GM21447 (cell line): ENCODE measurements around the gene ANK3.

Experiments used
- ATAC-seq: cut with Tn5 transposase; IDR thresholded peaks from one replicate; pipeline ENCODE4 v1.9.1; 2021; ENCODE audit not compliant: unreplicated experiment

ANK3 gene

DNA sequence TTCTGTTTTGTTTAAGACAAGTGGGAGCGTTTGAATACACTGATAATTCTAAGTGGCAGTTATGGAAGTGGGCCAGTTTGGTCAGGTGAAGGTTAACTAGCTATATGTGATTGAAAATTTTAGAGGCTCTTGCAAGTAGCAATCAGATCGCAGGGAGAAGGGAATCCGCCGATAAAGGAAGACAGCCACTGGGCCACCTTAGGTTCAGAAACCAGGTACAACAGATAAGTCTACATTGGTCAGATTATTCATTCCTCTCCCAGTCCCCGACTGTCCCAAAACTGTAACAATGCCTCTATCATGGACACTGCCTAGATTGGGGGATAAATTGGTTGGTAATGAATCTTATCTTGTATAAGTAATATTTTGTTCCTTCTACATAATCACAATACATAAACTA is 8.9 kb downstream of the ANK3 start:
- no peak for ATAC-seq

DNA sequence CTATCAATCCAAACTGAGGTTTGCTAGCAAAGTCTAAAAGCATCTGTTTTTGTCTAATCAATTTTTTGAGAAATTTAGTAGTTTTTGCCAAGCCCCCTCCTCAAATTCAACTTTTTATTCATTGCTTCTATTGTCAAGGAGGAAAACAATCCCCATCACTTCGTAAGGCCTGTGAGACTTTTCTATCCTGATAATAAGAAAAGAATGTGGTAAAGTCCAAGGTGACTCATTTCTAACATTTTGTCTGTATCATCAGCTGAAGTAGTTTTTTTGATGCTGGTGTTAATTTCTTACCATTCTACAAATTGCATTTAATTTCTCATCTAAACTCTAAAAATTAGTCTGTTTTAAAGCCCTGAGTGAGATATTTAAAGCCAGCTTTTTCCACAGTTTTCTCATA is 11.7 kb downstream of the ANK3 start:
- ATAC-seq: no peak

DNA sequence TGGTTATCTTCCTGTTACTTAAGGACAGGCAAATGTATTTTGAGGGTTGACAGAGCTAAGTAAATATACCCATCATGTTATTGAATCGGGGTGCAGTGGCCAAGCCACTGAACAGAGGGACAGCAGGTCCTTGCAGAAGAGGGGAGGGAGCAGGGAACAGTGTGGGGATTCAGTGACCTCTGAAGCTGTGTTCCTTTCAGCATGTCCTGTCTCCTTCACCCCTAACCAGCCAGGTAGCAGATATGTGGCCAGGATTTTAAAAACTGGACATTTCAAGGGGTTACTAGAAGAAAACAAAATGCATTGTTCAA is 12.7 kb downstream of the ANK3 start:
- ATAC-seq: no peak

DNA sequence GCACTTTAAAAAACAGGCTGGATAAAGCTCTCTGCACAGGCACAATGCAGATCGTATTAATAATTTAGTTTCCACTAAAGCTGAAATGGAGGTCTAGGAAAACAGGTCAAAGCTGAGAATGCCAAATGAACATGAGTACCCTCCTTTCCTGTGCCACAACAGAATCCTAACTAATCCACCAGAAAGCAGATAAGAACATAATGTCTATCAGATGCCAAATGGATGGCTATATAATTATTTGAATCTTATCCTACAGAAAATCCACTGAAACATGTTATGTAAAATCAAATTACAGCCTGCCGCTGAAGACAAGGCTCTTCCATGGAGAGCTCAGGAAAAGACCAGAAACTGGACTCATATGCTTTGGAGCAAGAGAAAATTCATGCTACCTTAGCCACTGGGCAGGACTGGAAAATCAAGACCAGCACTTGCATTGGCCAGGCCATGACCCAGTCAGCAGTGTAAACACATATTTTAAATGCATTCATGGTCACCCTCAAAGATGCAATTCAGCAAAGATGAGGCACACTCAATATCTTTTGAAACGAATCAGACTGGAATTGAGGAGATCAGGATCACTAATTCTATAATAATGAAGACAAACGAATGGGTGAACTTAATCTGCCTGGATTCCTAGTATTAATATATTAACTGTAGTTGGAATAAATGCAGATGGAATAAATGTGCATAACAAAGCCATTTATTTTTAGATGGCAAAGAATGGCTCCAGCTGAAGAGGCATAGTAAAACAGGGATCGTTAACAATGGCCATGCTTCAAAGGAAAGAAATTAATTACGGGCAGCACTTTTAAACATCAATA is 13.2 kb downstream of the ANK3 start:
- ATAC-seq: no peak

DNA sequence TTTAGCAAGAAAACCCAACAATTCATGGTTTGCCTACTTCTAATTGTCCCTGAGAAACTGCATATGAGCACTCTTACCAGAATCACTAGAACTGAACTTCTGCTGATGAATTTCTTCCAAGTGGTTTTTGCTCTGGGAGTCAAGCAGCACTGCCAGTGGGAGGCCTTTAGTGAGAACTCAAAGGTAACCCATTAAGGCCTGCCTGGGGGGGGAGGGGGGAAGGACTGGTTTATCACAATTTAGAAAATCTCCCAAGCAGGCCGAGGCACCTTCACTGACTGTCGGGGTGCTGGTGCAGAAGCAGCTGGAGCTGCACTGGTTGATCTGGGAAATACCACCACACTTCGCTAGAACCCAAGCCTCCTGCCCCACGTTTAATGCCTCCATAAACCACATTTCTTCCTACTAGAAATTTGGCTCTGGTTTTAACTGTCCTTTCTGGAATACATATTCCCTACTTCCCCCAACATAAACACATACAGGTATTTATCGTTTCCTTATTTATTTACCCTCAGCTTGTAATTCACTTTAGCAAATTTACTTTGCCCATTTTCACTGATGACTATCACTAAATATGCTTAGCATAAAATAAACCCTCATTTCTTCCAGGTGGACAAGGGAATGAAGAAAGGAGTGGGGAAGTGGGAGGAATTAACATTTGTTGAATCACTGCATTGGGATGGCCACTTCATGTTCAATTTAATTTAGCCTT is 14.2 kb downstream of the ANK3 start:
- ATAC-seq: no peak

DNA sequence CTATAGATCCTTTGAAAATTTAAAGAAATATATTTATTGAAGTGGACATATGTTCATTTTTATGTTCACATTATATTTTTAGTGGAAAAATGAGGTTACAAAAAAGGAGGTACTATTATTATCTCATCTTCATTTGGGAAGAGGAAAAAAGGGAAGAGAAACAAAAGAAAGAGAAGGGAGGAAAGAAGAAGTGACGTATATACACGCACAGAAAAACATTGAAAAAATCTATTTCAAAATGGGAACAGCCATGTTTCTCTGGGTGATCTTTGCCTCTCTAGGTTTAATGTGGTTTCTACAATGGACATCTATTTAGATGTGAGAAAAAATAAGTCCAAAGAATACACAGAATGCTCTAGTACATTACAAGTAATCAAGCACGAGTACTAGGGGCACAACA is 14.8 kb downstream of the ANK3 start:
- no peak for ATAC-seq

DNA sequence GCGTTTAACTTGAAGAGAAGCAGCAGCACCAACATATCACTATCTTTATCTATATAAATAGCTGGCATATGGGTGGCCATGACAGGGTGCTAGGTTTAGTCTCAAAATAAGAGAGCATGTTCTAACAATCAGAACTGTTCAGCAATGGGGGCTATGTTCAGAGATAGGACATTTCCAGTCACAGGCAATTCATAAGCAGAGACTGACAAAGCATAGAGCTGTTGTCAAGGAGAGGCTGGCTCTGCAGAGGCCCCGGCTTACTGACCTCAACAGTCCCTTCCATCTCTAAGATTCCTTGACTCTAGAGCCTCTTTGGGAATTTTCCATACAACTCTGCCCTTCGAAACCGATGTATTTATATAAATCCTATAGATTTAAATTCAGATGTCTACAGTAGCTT is 17.2 kb downstream of the ANK3 start:
- no peak for ATAC-seq

DNA sequence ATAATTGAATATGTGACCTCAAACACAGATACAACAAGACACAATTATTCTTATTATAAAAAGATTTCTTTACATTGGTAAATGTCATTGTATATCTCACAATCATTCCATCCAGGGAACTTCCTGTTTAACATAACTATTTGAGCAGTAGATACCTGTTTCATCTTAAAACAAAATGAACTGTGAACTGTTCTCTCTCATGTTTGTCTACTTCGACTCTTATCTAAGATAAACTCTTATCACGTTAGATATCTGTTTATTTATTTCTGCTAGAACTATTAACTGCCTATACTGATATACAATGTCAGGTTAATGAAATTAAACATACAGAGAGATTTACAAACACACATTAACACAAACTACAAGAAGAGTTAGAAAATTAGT is 20.1 kb downstream of the ANK3 start:
- ATAC-seq: no peak

DNA sequence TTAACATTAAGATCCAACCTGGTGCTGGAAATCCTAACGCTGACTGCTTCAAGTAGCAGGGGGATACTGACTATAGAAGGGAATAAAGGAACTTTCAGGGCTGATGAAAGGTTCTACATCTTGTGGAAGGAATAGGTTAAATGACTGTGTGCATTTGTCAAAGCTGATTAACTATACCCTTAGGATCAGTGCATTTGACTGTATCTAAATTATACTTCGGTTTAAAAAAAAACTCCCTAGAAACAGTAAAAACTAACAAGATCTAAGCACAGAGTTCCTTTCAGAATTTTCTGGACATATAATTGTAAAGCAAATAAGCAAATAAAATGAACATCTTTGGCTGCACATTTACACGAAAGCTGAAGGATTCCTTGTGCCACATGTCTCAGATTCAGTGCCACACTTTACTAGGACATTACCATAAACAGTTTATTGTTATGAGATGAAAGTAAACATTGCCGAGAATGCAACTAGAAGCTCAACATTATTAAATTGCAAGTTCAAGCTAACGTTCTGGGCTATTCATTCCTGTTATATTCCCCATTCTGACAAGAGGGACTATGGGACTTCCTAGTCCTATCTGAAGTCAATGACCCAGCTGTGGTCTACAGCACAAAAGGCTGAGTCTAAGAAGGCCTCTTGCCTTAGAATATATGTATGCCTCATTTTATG is 20.7 kb downstream of the ANK3 start:
- ATAC-seq: no peak

DNA sequence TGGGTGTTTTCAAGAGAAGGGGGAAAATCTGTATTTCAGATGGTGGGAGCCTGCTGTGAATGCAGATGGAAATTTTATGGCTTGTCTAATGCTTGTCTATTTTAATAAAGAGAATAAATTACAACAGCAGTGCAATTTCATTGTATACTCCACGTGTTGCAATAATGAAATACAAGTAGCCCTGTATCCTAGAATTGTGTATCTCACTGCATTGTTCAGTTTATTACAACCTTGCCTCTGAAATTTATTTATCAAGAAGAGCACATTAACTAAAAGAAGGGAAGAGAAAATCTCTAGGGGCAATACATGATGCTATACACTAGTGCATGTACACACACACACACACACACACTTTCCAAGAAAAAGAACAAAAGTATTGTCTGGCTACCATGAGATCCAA is 21.8 kb downstream of the ANK3 start:
- ATAC-seq: no peak

DNA sequence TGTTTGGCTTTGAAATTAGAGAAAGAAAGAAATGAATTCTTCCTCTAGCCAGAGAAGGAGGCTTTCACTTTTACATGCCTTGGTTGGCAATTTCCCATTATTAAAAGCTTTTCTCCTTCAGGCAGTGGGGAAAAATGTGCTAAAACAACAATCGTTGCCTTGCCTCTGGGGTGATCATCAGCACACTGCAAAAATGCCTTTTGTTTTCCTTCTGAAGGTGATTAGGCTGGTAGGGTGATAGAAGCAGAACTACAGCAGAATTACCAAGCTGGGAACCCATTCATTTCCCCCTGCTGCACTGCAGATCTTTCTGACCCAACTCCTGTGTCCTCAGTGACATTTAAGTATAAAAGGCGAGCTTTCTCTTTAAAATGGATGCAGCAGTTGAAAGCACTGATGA is 22.2 kb downstream of the ANK3 start:
- ATAC-seq: no peak

DNA sequence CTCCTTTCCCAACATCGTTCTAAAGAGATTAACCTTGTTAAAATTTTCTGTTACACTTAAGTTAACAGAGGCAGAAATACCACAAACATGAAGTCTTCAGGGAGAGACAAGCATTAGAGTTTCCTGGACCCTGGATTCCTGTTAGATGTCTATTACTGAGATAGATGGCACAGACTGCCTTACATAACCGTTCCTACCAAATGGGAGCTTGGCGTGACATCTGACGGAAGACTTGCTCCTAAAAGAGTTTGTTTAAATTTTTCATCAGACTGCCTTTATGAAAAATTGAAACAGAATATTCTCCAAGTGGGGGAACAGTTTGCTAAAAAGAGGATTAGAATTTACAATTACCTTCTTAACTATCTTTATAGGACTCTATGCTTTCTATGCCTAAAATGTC is 22.7 kb downstream of the ANK3 start:
- ATAC-seq: no peak

DNA sequence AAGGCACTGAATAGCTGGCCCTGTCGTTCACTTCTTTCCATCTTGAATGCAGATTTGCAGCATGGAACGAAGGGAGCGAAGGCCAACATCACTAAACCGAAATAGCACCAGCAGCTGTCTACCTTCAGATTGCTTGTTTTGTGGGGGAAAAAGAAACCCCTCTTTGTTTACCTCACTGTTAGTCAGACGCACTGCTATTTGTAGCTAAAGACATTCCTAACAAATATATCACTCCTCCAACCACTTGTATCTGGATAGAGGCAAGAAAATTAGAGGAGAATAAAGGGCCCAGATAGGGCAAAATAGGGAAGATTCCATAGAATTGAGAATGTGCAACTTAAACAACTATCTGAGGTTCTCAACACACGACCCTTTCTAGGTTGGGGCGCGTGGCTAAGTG is 26.5 kb downstream of the ANK3 start:
- no peak for ATAC-seq

DNA sequence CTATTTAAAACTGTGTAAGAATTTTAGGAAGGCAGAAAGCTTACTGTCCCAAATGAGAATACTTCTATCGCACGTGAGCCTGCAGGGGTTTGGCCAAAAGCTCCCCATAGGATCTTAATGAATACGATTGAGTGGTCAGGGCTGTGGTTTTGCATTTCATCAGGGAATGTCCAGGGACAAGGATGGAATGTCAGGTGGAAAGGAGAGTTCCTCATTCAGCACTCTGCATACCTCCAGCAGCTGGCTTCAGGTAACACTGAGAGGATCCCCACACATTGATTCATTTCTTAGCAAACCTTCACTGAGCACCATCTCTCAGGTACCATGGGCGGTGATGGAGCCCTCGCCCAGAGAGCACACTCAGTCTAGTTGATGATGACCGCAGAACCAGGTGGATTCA is 27.2 kb downstream of the ANK3 start:
- ATAC-seq: no peak

DNA sequence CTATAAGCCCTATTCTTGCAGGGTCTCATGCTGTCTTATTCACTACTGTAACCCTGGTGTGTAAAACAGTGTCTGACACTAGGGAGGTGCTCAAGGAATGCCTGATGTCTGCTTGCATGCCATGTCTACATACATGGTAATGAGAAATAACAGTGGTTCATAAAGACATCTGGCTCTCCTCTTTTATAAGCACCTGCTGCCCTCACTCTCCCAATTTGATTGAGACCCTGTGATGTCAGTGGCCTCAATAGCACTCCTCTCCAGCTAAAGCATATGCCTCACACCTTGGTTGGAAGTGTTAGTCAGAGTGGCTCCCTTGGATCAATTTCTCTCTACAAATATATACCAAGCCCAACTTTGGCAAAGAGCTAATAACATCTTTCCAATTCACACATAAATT is 30.6 kb downstream of the ANK3 start:
- ATAC-seq: no peak

DNA sequence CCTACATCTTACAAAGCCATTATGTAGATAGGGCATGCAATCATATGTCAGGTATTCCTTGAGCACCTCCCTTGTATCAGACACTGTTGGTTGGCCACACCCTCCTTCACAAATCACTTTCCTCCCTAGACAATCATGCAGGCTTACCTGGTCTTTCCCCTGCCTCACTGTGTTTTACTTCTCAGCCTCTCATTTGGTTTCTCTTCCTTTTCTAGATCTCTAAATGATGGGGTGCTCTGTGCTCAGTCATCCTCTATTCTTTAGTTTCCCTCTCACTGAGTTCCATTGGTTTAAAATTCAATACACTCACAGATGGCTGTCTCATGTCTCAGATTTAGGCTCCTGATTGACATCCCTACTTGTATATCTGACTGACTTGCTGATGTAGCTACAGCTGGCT is 31.4 kb downstream of the ANK3 start:
- ATAC-seq: peak; percentile 96

DNA sequence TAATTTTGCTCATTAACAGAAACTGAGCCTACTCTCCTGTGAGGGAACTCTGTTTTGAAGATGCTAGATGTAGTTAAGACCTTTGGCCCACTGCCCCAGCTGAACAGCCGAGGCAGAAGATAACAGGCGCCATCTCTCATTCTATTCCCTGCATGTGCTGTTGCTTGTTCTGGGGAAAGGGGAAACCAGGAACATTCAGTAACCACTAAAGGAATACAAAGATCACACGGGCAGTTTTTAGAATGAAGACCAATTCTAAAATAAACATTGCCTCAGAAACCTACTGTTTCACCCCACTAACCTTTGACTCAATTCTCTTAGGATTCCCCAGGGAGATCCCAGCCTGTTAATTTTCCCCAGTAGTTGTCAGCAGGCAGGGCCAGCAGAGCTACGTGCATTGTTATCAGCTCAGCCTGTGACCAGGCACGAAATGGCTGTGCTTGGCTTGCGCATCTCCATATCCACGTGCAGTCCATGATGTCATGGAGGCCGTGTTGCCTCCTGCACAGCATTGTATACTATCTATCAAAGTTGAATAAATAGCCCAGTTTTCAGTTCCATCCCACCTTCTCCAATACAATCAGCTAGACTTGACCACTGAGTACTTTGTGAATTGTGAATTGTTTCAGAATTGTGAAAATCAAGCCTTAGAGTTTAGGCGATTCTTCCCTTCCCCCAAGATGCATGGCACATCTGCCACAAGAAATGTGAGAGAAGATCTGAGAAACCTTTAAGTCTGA is 36.0 kb downstream of the ANK3 start:
- no peak for ATAC-seq

DNA sequence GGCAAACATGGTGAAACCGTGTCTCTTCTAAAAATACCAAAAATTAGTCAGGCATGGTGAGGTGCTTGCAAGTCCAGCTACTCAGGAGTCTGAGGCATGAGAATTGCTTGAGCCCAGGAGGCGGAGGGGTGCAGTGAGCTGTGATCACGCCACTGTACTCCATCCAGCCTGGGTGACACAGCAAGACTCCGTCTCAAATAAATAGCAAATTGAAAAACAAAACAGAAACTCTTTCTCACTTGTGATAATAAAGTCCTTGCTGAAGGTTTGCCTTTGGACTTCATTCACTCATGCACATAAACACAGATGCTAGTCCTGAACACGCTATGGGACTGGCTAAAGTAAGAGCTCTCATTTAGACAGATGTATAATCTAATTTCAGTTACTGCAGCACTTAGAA is 37.6 kb downstream of the ANK3 start:
- ATAC-seq: peak; percentile 63

DNA sequence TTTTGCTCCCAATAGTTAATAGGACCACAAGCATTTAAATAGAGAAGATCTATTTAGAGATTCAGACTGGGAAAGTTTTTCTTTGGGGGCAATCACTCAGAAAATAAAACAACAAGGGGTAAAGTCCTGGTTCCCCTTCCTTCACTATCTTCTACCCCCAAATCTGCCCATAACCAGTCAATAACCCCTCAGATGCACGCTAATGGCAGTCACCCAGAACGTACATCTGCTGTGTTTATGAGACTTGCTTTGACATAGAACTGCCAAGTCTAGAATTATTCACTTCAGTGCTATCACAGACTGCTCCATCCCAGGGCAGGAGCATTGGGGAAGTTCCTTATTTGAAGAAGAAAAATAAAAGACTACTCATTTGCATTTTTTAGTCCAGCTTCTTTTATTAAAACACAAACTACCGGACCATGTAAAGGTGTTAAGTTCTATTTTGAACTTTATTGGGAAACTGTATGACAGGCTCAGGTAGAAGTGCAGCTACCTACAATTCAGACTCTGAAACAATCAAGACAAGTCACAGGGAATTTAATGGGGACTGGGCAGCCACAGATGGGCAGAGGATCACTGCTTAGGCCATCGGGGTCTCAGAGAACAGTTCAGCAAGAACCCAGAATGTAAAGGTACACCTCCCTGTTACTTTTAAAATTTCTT is 38.4 kb downstream of the ANK3 start:
- ATAC-seq: peak; percentile 58

DNA sequence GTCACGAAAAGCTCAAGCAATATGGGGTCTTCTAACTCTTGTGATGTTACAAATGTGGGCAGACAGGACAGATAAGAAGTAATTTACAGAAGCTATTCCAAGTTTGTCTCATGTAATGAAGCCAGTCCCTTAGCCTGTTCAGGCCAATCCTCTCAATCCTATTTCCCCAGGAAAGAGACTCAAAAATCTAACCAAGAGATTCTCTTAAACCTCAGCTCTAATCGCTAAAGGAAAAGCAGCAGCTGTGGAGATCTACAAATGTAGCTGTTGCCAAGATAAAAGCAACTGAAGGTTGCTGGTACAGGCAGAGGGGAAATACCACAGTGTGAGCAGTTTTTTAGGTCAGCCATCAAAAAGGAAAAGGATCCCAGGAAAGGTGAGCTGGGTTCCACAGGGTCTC is 39.3 kb downstream of the ANK3 start:
- ATAC-seq: no peak

DNA sequence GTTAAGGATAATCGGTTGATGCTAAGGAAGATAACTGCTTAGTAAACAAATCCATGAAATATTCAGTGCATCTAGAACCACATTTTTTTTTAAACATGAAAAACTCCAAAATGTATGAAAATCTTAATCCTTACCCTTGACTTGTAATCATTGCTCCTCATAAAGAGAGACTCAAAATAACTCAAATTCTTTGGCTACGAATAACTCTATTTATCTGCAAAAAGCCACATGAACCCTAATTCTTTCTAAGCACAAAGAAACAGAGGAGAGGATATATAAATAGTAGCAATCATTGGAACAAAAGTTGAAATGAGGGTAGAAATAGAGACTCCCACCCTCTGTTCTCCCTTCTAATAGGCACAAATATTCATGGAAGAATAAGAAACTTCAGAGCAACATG is 40.2 kb downstream of the ANK3 start:
- no peak for ATAC-seq
